K562 (cell line): Measurements from ENCODE around the gene VAPB. TPM values are rescaled to one million over a fixed set of nuclear protein-coding genes. Genes with fewer than 3 reads are reported as not detected.

Experiments used
- DIDO1 ChIP-seq: fragments of 450-650 bp; IDR thresholded peaks from 2 replicates; pipeline ENCODE4 v1.6.1; 2016; ENCODE audit warnings: low read depth, missing biosample characterization, missing genetic modification characterization
- FOSL1 ChIP-seq: fragments of 200-800 bp; sonication (Bioruptor generic); conservative IDR thresholded peaks from 2 replicates; pipeline ENCODE4 v1.6.1; 2016; ENCODE audit warnings: missing genetic modification characterization, missing compliant biosample characterization
- HMGN3 ChIP-seq: IDR thresholded peaks from 2 replicates; pipeline ENCODE4 v1.6.1; 2011; ENCODE audit warnings: borderline replicate concordance, low read depth, mild to moderate bottlenecking, mixed read lengths, low read length; ENCODE audit not compliant: insufficient read length; ENCODE audit errors: extremely low read depth
- KLF1 ChIP-seq: fragments of 450-650 bp; IDR thresholded peaks from 2 replicates; pipeline ENCODE4 v1.6.1; 2016; ENCODE audit warnings: missing genetic modification characterization, missing compliant biosample characterization
- TEAD2 ChIP-seq: fragments of 450-650 bp; IDR thresholded peaks from 2 replicates; pipeline ENCODE4 v1.6.1; 2016; ENCODE audit warnings: missing genetic modification characterization, control low read depth, missing compliant biosample characterization
- ZNF232 ChIP-seq: sonication (generic); formaldehyde crosslinking; IDR thresholded peaks from 2 replicates; pipeline ENCODE4 v1.8.0; 2022; ENCODE audit warnings: mild to moderate bottlenecking, missing genetic modification reagents
- ZNF644 ChIP-seq: fragments of 200-800 bp; sonication (Bioruptor generic); IDR thresholded peaks from 2 replicates; pipeline ENCODE4 v1.6.1; 2016; ENCODE audit warnings: low read depth, missing genetic modification characterization, missing compliant biosample characterization
- ZNF764 ChIP-seq: fragments of 250-450 bp; sonication (Bioruptor Pico); IDR thresholded peaks from 2 replicates; pipeline ENCODE4 v1.4.0; 2020; ENCODE audit warnings: low read depth, mild to moderate bottlenecking, moderate library complexity
- polyA plus RNA-seq, 8 experiments: library from polyadenylated mRNA; depleted of rRNA in 4 of 8; stranded (reverse) in 5 of 8; unstranded in 3 of 8; fragments of >200 nt; fragmentation: Nextera tagmentation in 2 of 8; fragmentation: Illumina TruSeq in 1 of 8; extraction: Ambion mirVana in 2 of 8; extraction: Trizol in 1 of 8; gene quantifications; 2 replicates each; pipeline versions ENCODE4 v1.2.1 to v1.2.3, GENCODE V29; 2011 to 2014; ENCODE audit warnings: inconsistent platforms in 1 of 8, missing spikeins in 1 of 8
- total RNA-seq, 7 experiments: library from RNA; depleted of rRNA in 6 of 7; stranded (reverse); fragments of >200 nt in 6 of 7; fragmentation: Illumina TruSeq in 2 of 7; extraction: Trizol in 2 of 7; gene quantifications; 2 replicates each; pipeline versions ENCODE4 v1.2.1 to v1.2.3, GENCODE V29; 2011 to 2021; ENCODE audit warnings: low replicate concordance in 1 of 7
- TF ChIP-seq, protein P1 (sequence below): fragments of 450-650 bp; IDR thresholded peaks from 2 replicates; pipeline ENCODE4 v1.6.1; 2016; ENCODE audit warnings: mild to moderate bottlenecking
- TF ChIP-seq, protein P2 (sequence below), 2 experiments: fragments of 450-650 bp; IDR thresholded peaks; 2 replicates each; pipeline ENCODE4 v1.6.1; 2016; ENCODE audit warnings: mild to moderate bottlenecking in 2 of 2, borderline replicate concordance in 1 of 2, low read depth in 1 of 2, moderate library complexity in 1 of 2
- TF ChIP-seq, protein P3 (sequence below): sonication (generic); formaldehyde crosslinking; IDR thresholded peaks from 2 replicates; pipeline ENCODE4 v1.8.0; 2022; ENCODE audit warnings: mild to moderate bottlenecking, missing genetic modification reagents

The VAPB gene
- total and polyA plus RNA-seq, 9 of the 15 experiments (the other 6 are each of a cell fraction or from before 2014, with no cell fraction given) = 3.4 to 51.0 (median 27.9) TPM

DNA sequence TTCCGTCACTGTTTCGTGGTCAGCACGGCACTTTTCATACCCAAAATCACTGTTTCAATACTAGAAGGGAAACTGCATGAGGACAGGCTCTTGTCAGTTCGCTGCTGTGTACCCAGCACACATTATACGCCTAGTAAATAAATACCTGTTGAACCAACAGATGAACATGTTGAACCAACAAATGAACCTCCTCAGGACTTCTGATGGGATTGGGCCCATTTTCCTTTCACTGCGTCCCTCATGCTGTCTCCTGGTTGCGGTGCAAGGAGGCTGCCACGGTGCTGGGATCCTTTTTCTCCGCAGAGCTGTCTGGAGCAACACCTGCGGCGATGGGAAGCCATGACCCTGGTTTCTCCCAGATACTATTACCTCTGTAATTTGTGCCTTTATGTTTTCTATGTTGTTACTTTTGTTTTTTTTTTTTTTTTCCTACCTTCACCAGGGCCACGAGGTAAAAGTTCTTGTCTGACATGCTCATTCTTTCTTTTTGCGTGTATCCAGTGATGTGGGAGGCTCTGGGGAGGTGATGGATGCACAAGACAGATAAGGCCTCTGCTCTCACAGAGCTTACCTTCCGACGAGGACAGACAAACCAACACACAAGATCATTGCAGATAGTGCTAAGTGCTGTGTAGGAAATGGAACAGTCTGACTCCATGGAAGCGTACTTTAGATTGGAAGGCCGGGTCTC lies 1.1 kb downstream of the VAPB start (continued):
- TF ChIP-seq, protein P1, sequence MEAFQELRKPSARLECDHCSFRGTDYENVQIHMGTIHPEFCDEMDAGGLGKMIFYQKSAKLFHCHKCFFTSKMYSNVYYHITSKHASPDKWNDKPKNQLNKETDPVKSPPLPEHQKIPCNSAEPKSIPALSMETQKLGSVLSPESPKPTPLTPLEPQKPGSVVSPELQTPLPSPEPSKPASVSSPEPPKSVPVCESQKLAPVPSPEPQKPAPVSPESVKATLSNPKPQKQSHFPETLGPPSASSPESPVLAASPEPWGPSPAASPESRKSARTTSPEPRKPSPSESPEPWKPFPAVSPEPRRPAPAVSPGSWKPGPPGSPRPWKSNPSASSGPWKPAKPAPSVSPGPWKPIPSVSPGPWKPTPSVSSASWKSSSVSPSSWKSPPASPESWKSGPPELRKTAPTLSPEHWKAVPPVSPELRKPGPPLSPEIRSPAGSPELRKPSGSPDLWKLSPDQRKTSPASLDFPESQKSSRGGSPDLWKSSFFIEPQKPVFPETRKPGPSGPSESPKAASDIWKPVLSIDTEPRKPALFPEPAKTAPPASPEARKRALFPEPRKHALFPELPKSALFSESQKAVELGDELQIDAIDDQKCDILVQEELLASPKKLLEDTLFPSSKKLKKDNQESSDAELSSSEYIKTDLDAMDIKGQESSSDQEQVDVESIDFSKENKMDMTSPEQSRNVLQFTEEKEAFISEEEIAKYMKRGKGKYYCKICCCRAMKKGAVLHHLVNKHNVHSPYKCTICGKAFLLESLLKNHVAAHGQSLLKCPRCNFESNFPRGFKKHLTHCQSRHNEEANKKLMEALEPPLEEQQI = no peak
- TF ChIP-seq ZNF232 (CRISPR knock-in tag) (0 out of 2 replicates have a peak, but pooled peaks have one; percentile 20), KLF1 (tag) (no peak), ZNF644 (tag) (no peak), TEAD2 (tag) (no peak), FOSL1 (tag) (0 out of 2 replicates have a peak, but pooled peaks have one; percentile 46), HMGN3 (peak; percentile 42), ZNF764 (CRISPR knock-in tag) (no peak), DIDO1 (no peak)
- TF ChIP-seq, protein P2, sequence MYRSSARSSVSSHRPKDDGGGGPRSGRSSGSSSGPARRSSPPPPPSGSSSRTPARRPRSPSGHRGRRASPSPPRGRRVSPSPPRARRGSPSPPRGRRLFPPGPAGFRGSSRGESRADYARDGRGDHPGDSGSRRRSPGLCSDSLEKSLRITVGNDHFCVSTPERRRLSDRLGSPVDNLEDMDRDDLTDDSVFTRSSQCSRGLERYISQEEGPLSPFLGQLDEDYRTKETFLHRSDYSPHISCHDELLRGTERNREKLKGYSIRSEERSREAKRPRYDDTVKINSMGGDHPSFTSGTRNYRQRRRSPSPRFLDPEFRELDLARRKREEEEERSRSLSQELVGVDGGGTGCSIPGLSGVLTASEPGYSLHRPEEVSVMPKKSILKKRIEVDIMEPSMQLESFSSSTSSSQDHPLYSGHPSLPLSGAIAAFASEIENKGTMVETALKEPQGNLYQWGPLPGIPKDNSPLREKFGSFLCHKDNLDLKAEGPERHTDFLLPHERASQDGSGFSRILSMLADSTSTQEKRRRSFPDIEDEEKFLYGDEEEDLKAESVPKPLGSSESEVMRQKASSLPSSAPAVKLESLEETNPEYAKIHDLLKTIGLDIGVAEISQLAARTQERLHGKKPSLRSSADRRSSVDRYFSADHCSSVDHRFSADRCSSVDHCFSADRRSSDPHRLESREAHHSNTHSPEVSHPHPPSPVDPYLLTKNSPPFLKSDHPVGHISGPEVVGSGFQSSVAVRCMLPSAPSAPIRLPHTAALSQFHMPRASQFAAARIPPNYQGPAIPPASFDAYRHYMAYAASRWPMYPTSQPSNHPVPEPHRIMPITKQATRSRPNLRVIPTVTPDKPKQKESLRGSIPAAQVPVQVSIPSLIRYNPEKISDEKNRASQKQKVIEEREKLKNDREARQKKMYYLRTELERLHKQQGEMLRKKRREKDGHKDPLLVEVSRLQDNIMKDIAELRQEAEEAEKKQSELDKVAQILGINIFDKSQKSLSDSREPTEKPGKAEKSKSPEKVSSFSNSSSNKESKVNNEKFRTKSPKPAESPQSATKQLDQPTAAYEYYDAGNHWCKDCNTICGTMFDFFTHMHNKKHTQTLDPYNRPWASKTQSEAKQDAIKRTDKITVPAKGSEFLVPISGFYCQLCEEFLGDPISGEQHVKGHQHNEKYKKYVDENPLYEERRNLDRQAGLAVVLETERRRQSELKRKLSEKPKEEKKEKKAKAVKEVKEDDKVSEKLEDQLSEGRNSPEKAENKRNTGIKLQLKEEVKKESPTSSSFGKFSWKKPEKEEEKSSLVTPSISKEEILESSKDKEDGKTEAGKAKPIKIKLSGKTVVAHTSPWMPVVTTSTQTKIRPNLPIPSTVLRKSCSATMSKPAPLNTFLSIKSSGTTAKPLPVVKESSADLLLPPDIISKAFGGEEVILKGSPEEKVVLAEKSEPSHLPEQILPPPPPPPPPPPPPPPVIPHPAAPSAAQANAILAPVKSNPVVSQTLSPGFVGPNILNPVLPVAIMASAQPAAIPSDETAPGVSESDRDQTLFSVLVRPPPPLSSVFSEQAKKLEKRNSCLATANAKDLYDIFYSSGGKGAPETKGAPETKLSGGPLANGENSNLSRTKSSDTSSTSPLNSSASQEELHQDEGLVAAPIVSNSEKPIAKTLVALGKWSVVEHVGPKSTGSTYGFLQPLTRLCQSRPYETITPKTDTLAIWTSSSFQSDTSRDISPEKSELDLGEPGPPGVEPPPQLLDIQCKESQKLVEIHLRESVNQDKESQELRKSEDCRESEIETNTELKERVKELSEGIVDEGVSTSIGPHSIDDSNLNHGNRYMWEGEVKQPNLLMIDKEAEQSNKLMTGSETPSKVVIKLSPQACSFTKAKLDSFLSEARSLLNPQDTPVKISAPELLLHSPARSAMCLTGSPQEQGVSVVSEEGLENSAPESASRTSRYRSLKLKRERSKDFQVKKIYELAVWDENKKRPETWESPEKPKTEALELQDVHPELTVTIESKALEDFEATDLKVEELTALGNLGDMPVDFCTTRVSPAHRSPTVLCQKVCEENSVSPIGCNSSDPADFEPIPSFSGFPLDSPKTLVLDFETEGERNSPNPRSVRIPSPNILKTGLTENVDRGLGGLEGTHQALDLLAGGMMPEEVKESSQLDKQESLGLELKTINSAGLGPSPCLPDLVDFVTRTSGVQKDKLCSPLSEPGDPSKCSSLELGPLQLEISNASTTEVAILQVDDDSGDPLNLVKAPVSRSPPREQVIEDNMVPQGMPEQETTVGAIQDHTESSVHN (IDR thresholded peaks at IDR 0.05; ENCODE audit: borderline replicate concordance in 1 of 2, low read depth in 1 of 2) = 0 out of 4 replicates have a peak, but pooled peaks of 1 of the 2 experiments have one; percentile 48
- TF ChIP-seq, protein P3, sequence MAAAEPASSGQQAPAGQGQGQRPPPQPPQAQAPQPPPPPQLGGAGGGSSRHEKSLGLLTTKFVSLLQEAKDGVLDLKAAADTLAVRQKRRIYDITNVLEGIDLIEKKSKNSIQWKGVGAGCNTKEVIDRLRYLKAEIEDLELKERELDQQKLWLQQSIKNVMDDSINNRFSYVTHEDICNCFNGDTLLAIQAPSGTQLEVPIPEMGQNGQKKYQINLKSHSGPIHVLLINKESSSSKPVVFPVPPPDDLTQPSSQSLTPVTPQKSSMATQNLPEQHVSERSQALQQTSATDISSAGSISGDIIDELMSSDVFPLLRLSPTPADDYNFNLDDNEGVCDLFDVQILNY (CRISPR knock-in tag) = 0 out of 2 replicates have a peak, but pooled peaks have one; percentile 50
